ENCODE measurements around the gene DMC1. TPM values are rescaled to one million over a fixed set of nuclear protein-coding genes. Genes with fewer than 3 reads are reported as not detected.
A peak's percentile ranks its signal among the peaks of the same experiment; 100 is the strongest.

Gene DMC1
- polyA plus RNA-seq, 1 experiment = 0.37 TPM

- Histone ChIP-seq H3K27me3 (ENCODE audit: control insufficient read depth, insufficient read depth, low read length) (no peaks in the 10 kb centered on the region), H3K4me3 (ENCODE audit: low read depth, low read length) (peak overlapping the region; percentile 91), H3K36me3 (ENCODE audit: control insufficient read depth, insufficient read depth, low read length) (peaks cover 3% of the 10 kb centered on the region)
- POLR2A ChIA-PET = no interaction called here
- DNase-seq (ENCODE audit: low read depth) = no peak
- TF ChIP-seq CTCF (IDR thresholded peaks at IDR 0.05; ENCODE audit: insufficient read depth, low read depth, low read length) = no peak
- CTCF ChIA-PET = no interaction called here
Measured at GRCh38 chr22:38505541-38506117, 64.4 kb downstream of the DMC1 start.

- H3K4me3 ChIP-seq (ENCODE audit: low read depth, low read length) = peak overlapping the region; percentile 91
- no peaks in the 10 kb centered on the region for H3K27me3 ChIP-seq (ENCODE audit: control insufficient read depth, insufficient read depth, low read length)
- peaks cover 5% of the 10 kb centered on the region for H3K36me3 ChIP-seq (ENCODE audit: control insufficient read depth, insufficient read depth, low read length)
- POLR2A ChIA-PET = no interaction called here
- CTCF ChIA-PET = no interaction called here
- DNase-seq (ENCODE audit: low read depth) = no peak
- TF ChIP-seq CTCF (IDR thresholded peaks at IDR 0.05; ENCODE audit: insufficient read depth, low read depth, low read length) = no peak
Measured at GRCh38 chr22:38504731-38505540, 65.0 kb downstream of the DMC1 start.

GRCh38 chr22:38503021-38503420 is 67.0 kb downstream of the DMC1 start:
- Histone ChIP-seq H3K27me3 (ENCODE audit: control insufficient read depth, insufficient read depth, low read length) (no peaks in the 10 kb centered on the region), H3K4me3 (ENCODE audit: low read depth, low read length) (peak overlapping the region; percentile 91), H3K36me3 (ENCODE audit: control insufficient read depth, insufficient read depth, low read length) (peaks cover 12% of the 10 kb centered on the region)
- ChIA-PET CTCF (interaction anchor here (1.2 to 1.6 kb wide), 2 partner anchors 9 to 16 kb away, joined by 3 to 6 read pairs; no protein-coding TSS in a partner anchor), POLR2A (interaction anchor here (0.5 kb wide), 1 partner anchor 11 kb away, joined by 11 read pairs; no protein-coding TSS in a partner anchor)
- no peak for DNase-seq (ENCODE audit: low read depth)
- TF ChIP-seq CTCF (IDR thresholded peaks at IDR 0.05; ENCODE audit: insufficient read depth, low read depth, low read length) = no peak

GRCh38 chr22:38501797-38502672 is 67.9 kb downstream of the DMC1 start:
- CTCF ChIA-PET = interaction anchor here (0.5 to 1.6 kb wide), 3 partner anchors 8 to 22 kb away, joined by 3 to 6 read pairs (median 3); no protein-coding TSS in a partner anchor
- H3K36me3 ChIP-seq (ENCODE audit: control insufficient read depth, insufficient read depth, low read length) = peaks cover 15% of the 10 kb centered on the region
- no peaks in the 10 kb centered on the region for H3K27me3 ChIP-seq (ENCODE audit: control insufficient read depth, insufficient read depth, low read length)
- H3K4me3 ChIP-seq (ENCODE audit: low read depth, low read length) = no peak overlapping the region
- TF ChIP-seq CTCF (IDR thresholded peaks at IDR 0.05; ENCODE audit: insufficient read depth, low read depth, low read length) = no peak
- POLR2A ChIA-PET = interaction anchor here (0.7 kb wide), 1 partner anchor 215 kb away, joined by 3 read pairs; no protein-coding TSS in a partner anchor
- DNase-seq (ENCODE audit: low read depth) = no peak

GRCh38 chr22:38497869-38498268 is 72.1 kb downstream of the DMC1 start:
- CTCF ChIA-PET = no interaction called here
- Histone ChIP-seq H3K36me3 (ENCODE audit: control insufficient read depth, insufficient read depth, low read length) (peaks cover 31% of the 10 kb centered on the region), H3K4me3 (ENCODE audit: low read depth, low read length) (no peak overlapping the region), H3K27me3 (ENCODE audit: control insufficient read depth, insufficient read depth, low read length) (no peaks in the 10 kb centered on the region)
- TF ChIP-seq CTCF (IDR thresholded peaks at IDR 0.05; ENCODE audit: insufficient read depth, low read depth, low read length) = no peak
- POLR2A ChIA-PET = no interaction called here
- DNase-seq (ENCODE audit: low read depth) = no peak
